COLO668 (cell line): Measurements from ENCODE around the gene OARD1.
A peak's percentile ranks its signal among the peaks of the same experiment; 100 is the strongest.

Source experiments
- DNase-seq: peaks from one replicate; lab custom pipeline; 2025; ENCODE audit not compliant: unreplicated experiment; lab: John Stamatoyannopoulos, UW

Gene OARD1

GRCh38 chr6:41075651-41076626 lies 3.8 kb upstream of the OARD1 start:
- no peak for DNase-seq

GRCh38 chr6:41074692-41075436 lies 2.7 kb upstream of the OARD1 start:
- DNase-seq = no peak

DNA sequence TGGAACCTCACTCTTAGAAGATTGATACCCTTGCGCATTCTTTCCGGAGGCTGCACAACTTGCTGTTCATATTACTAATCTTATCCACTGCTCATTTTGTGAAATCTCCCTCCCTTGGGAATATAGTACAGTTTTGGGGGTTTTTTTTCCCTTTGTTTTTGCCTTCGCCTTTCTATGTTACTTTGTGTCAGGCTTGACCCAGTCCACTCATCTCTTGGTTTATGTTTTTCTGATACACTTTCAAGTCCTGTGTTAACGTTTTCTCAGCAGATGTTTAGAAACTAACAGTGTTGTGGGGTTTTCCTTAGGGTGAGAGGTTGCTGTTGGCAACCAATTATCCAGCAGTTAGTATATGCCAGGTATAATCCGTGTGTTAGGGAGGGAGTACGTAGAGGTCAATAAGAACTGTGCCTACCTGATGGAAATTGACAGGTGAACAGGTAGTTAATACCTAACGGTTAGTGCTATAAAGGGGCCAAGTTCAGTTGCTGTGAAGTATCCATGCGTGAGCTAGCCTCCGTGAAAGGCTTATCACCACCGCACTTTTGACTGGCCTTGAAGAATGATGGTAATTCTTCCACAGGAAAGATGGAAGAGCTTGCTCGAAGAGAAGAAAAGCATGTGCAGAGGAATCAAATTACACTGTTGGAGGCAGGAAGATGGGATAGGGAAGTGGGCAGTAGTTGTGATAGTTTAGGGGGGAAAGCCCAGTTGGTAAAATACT lies 2.0 kb upstream of the OARD1 start:
- DNase-seq = no peak

- peak; percentile 76 for DNase-seq
These were observed 1.2 kb upstream of the OARD1 start for GRCh38 chr6:41073203-41073967.

DNA sequence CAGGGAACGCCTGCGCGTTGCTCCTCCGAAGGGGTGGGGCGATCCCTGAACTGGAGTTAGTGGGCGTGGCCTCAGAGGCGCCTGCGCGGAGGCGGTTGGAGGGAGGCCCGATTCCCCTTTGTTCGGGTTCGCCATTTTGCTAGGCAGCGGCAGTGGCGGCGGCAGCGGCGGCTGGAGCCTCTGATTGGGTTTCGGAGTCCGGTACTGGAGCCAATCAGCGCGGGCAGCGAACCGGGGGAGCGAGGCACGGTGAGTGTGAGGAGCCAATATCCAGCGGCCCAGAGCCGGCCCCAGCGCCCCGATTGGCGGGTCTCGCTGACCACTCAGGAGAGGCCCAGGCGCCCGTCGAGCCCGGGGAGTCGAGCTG lies 663 bp upstream of the OARD1 start, which contains the start of gene NFYA:
Gene NFYA, plus strand, starts transcription at position 139 of the 367 bp plus-strand sequence. CDS start 6,116 bp downstream, outside the sequence.
- DNase-seq = peak; percentile 99

- no peak for DNase-seq
These were observed 644 bp downstream of the OARD1 start for GRCh38 chr6:41071501-41071922.

DNA sequence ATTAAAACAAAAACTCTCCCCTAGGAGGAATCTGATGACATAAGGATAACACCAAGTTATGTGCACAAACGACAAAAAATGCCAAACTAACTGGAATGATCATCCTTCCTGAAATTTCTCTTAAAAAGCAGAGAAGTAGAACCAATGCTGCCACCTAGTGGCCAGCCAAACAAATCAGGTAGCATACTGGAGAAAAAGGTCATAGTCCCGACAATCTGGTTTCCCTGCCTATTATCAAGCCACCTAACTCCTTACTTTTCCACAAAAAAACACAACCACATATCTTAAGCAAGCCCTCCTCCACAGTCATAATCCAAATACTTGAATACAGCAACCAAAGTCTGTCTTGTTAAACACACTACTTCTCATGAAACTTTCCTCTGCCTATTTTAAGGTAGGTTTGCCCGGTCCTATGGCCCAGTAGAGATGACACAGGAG lies 5.3 kb downstream of the OARD1 start:
- peak; percentile 67 for DNase-seq

DNA sequence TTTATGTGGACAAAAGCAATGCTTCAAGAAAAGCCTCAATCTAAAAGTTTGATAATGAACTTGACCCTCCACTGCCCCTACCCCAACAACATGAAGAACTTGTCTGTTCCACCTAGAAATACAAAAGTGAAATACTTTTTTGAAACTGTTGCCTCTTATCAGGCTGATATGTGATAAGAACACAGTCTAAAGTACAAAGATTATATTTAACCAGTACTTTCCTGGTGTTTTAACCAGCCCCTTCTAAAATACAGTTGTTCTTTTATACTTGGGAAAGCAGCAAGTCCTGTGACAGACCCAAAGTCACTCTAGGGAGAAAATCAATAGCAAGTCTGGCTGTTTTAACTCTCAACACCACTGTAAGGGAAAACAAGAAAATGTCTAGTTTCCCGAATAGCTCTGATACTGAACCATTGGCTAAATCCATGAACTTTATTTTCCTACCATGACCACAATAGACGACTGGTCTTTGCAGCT lies 6.6 kb downstream of the OARD1 start:
- no peak for DNase-seq

DNA sequence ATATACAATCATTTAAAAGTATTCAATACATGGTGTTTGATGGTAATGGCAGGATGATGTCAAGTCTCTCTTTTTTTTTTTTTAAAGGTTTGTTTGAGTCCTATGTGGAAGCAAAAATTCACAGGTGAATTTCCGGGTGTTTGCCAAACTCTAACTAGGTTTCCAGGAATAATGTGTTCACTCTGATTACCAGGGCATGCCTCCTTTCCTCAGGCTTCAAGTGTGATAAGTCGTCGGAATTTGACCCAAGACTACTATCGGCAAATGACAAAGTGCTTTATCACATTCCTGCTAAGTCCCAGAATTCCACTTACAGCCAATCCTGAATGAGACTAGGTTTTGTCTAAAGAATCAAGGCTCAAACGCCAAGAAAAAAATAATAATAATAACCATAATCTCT lies 7.3 kb downstream of the OARD1 start:
- DNase-seq = no peak

DNA sequence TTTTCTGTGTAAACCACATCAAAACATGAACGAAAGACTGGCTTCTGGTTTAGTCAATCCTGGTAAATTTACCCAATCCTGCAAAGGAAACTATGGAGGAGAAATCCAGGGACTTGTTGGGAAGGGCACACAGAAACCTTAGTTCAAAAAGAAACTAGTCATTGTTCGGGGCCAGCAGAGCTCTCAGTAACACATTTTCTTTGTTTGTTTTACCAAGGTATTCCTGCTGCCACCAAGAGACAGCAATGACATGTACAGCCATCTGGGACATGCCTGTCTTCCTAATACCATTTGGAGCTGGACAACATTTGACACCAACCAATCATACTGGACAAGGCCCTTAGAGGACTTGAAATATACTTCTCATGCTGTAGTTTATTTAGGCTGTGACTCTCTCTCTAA lies 8.3 kb downstream of the OARD1 start:
- DNase-seq = no peak

DNA sequence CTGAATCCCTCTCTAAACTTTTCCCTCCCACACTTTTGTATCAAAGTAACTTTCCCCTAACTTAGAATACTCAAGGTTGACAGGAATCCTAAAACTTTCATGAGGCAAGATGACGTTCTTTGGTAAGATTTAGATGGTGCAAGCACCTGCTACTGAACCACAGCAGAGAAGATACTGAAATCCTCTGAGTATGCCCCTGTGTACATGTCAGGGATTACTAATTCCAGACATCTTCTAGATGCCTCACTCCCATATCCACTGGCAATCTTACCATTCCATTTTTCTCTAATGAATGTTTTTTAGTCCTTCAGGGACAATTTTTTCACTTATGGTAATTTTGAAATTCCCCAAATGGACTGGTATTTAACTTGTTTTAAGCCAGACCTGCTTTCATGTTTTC lies 10.1 kb downstream of the OARD1 start:
- no peak for DNase-seq

GRCh38 chr6:41061196-41061726 lies 10.9 kb downstream of the OARD1 start:
- DNase-seq = no peak

DNA sequence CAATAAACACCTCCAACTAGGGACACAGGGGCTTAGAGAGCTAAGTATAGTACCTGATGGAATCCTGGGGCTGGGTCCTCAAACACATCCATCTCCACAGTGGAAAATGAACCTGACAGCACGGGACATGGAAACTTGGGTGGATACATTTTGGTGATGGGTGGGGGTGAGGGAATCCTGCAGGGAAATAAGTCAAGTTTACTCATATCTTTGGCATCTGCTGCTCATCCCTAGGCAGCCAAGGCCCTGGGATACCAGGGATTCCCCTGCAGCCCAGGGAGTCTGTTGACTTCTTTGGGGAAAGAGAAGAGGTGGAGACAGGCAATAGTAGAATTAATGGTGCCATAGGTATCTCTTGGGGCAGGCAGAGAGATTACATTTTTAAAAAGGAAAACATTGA lies 12.6 kb downstream of the OARD1 start:
- no peak for DNase-seq

DNA sequence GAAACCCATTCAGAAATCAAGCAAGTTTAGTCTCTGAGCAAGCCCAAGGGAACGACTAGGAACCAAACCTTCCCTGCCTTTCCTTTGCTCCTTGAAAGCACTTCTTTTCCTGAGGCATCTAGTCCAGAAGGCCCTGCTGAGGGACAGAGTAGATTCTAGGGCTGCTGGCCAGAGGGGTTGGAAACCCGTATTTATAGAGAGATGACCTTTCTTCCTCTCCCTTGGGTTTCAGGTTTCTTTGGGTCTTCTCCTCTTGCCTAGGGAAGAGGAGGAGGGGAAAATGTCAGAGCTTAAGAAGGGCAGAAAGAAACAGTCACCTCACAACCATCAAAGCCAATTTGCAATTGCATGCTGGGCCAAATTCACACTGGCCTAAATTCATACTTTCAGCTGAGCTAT lies 13.4 kb downstream of the OARD1 start:
- no peak for DNase-seq

DNA sequence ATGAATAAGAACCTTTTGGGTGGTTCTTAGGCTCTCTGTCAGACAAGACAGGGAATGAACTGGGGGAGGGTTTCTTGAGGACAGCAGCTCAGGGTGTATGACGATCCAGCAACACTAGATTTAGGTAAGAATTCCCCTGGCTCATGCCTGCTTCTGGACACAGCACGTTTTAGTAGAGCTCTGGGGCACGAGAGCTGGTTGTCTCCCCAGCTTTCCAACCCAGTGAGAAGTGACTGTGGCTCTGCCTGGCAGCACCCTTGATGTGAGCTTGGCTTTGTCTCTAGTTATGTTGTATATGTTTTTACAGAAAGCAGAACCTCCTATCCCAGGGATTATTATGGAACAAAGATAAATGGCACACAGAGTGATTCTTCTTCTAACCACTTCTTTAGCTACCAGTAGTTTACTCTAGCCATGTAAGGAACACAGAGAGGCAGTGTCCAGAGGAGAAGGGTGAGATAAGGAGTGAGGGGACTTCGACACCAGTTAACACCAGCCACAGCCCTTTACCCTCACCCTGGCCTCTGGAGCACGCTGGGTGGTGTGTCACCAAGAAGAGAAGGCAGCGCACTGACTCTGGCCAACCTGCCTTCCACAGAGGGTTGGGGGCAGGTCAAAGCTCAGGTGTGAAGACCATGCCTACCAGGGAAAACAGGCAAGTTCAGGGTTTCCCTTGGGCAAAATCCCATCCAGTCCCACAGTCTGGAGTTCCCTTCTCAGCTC lies 15.2 kb downstream of the OARD1 start:
- no peak for DNase-seq

- peak; percentile 33 for DNase-seq
These were observed 17.0 kb downstream of the OARD1 start for GRCh38 chr6:41055149-41055548.

GRCh38 chr6:41054511-41054910 lies 17.6 kb downstream of the OARD1 start:
- no peak for DNase-seq

GRCh38 chr6:41053041-41053440 lies 19.1 kb downstream of the OARD1 start, which contains the start of gene APOBEC2:
Gene APOBEC2 (plus strand): TSS chr6:41053202. CDS start chr6:41053348, 146 bp downstream.
- no peak for DNase-seq

GRCh38 chr6:41051873-41052272 lies 20.3 kb downstream of the OARD1 start:
- no peak for DNase-seq
